Astrocyte of the cerebellum (primary cell): ENCODE data around the gene TNC.

ENCODE experiments used
- DNase-seq: peaks from one replicate; pipeline ENCODE4 v3.0.0-alpha.2; 2011; ENCODE audit warnings: low read depth
- H3K4me3 ChIP-seq: 2 replicates; pipeline ENCODE4 v1.5.1; 2011; ENCODE audit warnings: mild to moderate bottlenecking, low read depth, low read length, moderate library complexity
- CTCF ChIP-seq: IDR thresholded peaks from 2 replicates; pipeline ENCODE4 v1.5.1; 2012; ENCODE audit warnings: low read length, low read depth, moderate library complexity, mild to moderate bottlenecking; ENCODE audit errors: missing control alignments
- in situ Hi-C: cut with HindIII; loops from 2 replicates; pipeline ENCODE4 v1.10.0; 2017; ENCODE audit warnings: low sequenced_read_pairs

Gene TNC

GRCh38 chr9:115010874-115011273 is 107.1 kb downstream of the TNC start:
- no peak for DNase-seq
- in situ Hi-C loops: loop anchor here (25.0 kb wide), 2 partner anchors 99 to 349 kb away; partner anchors contain the start of gene TEX53
- no peak overlapping the region for H3K4me3 ChIP-seq
- TF ChIP-seq CTCF: no peak

- in situ Hi-C loops: loop anchor here (25.0 kb wide), 2 partner anchors 96 to 346 kb away; partner anchors contain the start of gene TEX53
- TF ChIP-seq CTCF: no peak
- peak; percentile 89 for DNase-seq
- H3K4me3 ChIP-seq: no peak overlapping the region
Measured at GRCh38 chr9:115008536-115009270, 109.3 kb downstream of the TNC start.

GRCh38 chr9:115006660-115007059 is 111.3 kb downstream of the TNC start:
- H3K4me3 ChIP-seq: no peak overlapping the region
- peak; percentile 68 for DNase-seq
- in situ Hi-C loops: loop anchor here (25.0 kb wide), 2 partner anchors 94 to 344 kb away; partner anchors contain the start of gene TEX53
- TF ChIP-seq CTCF: no peak

- no peak for DNase-seq
- no peak for TF ChIP-seq CTCF
- in situ Hi-C loops: loop anchor here (25.0 kb wide), 2 partner anchors 93 to 343 kb away; partner anchors contain the start of gene TEX53
- no peak overlapping the region for H3K4me3 ChIP-seq
Measured at GRCh38 chr9:115005322-115005721, 112.6 kb downstream of the TNC start.

- TF ChIP-seq CTCF: no peak
Measured at GRCh38 chr9:115004545-115004944, 113.4 kb downstream of the TNC start.

GRCh38 chr9:115002371-115003120 is 115.4 kb downstream of the TNC start:
- no peak for DNase-seq
- in situ Hi-C loops: loop anchor here (5.0 to 25.0 kb wide), 3 partner anchors 90 to 340 kb away; partner anchors contain the start of gene TEX53
- H3K4me3 ChIP-seq: no peak overlapping the region
- TF ChIP-seq CTCF: no peak

More at GRCh38 chr9:115004545-115004944, 113.4 kb downstream of the TNC start:
- in situ Hi-C loops: loop anchor here (5.0 to 25.0 kb wide), 3 partner anchors 92 to 342 kb away; partner anchors contain the start of gene TEX53
- H3K4me3 ChIP-seq: no peak overlapping the region
- no peak for DNase-seq
